Activated T-helper 17 cell treated with anti-CD3 and anti-CD28 coated beads, Interleukin-2, amount 50 U/mL, for 72 hours (primary cell): ENCODE results near the gene ARFGEF2. TPM values are rescaled to one million over a fixed set of nuclear protein-coding genes. Genes with fewer than 3 reads are reported as not detected.
"Not testable (repeated sequence)": the region's sequence is repeated elsewhere in the genome, so short reads cannot be mapped to it uniquely, and the experiment has no call there.

Source experiments
- ATAC-seq: fragments of 150-1000 bp; cut with Tn5 transposase; replicated peaks from 2 replicates; pipeline ENCODE4 v1.10.0; 2021; ENCODE audit warnings: mild to moderate bottlenecking, moderate library complexity
- H3K27ac Mint-ChIP-seq: one replicate; pipeline ENCODE4 v1.8.0; 2022; ENCODE audit warnings: mixed read lengths
- H3K27me3 Mint-ChIP-seq: one replicate; pipeline ENCODE4 v1.8.0; 2022; ENCODE audit warnings: mixed read lengths
- H3K36me3 Mint-ChIP-seq: one replicate; pipeline ENCODE4 v1.8.0; 2022; ENCODE audit warnings: low read depth, mild to moderate bottlenecking, mixed read lengths
- H3K4me1 Mint-ChIP-seq: one replicate; pipeline ENCODE4 v1.8.0; 2022; ENCODE audit warnings: mixed read lengths
- H3K4me3 Mint-ChIP-seq: one replicate; pipeline ENCODE4 v1.8.0; 2022; ENCODE audit warnings: mild to moderate bottlenecking, mixed read lengths
- H3K9me3 Mint-ChIP-seq: one replicate; pipeline ENCODE4 v1.8.0; 2022; ENCODE audit warnings: mixed read lengths
- total RNA-seq, 2 donors: library from RNA; stranded (reverse); gene quantifications; one replicate each; pipeline ENCODE4 v1.2.3, GENCODE V29; 2022

The ARFGEF2 gene
- total RNA-seq = 10 to 100 TPM; 22.9 to 32.0 TPM

DNA sequence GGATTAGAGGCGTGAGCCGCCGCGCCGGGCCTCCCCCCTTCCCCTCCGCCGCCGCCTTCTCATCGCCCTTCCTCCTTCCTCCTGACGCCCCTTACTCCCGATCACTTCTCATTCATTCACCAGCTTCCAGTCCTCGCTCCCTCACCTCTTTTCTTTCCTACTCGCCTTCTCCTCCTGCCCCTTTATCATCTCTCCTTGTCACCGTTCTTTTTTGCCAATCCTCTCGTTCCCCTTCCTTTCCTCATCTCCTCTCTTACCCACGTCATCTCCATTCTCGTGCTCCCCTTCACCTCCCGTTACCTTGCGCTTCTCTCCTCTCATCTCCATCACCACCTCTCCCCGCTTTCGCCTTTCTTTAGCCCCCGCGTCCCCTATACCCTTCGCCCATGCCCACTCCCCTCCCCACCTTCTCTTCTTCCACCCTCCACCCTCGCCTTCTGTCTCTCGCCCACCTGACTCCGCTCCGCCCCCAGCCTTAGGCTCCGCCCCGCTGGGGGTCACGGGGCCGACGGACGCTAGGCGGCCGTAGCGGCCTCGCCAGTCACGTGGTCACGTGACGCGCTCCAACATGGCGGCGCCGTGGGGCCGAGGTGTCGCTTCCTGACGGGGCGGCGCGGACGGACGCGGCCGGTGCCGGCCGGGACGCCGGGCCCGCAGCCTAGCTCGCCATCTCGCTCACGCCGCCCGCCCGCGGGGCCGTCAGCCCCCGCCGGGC lies at the start of gene ARFGEF2:
TSS of gene ARFGEF2 (plus strand) at position 544 of the 715 bp plus-strand sequence. CDS start 179 bp downstream, outside the sequence.
- Mint-ChIP-seq H3K9me3 (peaks cover 4% of the 10 kb centered on the region), H3K36me3 (peaks cover 6% of the 10 kb centered on the region), H3K4me1 (peaks cover 32% of the 10 kb centered on the region), H3K4me3 (peak within 1 kb of the TSS; percentile 100), H3K27ac (peak within 1 kb of the TSS; percentile 100), H3K27me3 (no peaks in the 10 kb centered on the region)
- peak; percentile 96 for ATAC-seq

DNA sequence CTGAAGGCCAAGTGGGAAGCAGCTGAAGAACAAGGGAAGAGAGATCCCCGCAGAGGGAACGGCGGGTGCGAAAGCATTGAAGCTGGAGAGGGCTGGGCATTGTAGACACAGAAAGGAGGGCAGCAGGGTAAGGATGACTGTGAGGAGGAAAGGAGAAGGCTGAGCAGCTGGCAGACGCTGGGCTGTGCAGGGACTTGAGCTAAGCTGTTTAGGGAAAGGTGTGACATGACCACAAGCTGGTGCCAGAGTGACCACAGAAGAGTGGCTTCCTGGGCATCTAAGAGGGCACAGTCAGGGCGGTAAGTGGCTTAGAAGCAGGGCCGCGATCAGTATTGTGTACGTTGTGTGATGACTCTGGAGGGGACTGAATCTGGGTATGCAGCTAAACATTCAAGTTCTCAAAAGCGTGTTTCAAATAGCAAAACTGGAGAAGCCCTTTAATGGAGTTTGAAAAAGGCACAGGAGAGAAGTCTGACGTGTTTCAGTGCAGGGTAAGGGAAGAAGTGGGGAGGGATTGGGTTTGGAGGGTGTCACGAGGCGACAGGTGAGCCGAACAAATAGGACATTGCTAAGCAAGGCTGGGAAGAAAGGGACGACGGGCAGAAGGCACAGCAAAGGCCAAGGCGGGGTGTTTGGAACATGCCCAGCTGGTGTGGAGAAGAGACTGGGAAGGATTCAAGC lies 46.1 kb upstream of the ARFGEF2 start:
- H3K9me3 Mint-ChIP-seq = no peaks in the 10 kb centered on the region
- no peaks in the 10 kb centered on the region for H3K27me3 Mint-ChIP-seq
- no peak for ATAC-seq
- H3K36me3 Mint-ChIP-seq = no peaks in the 10 kb centered on the region
- H3K27ac Mint-ChIP-seq = peak overlapping the region; percentile 5
- no peak overlapping the region for H3K4me3 Mint-ChIP-seq
- H3K4me1 Mint-ChIP-seq = peaks cover 4% of the 10 kb centered on the region

DNA sequence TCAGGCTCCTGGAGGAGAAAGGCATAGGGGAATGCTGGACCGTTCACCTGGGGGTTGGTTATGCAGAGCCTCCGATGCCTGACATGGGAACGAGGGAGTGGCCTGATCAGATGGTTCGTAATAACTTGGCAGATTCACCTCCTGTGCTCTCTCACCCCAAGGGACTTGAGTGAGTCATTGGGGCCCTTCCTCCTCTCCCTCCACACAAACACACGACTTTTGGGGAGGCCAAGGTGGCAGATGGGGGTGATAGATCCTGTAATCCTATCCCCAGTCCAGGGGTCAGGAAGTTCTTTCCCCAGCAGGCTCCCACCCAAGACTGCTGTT lies 45.6 kb upstream of the ARFGEF2 start:
- ATAC-seq = no peak
- no peaks in the 10 kb centered on the region for H3K36me3 Mint-ChIP-seq
- H3K27ac Mint-ChIP-seq = no peak overlapping the region
- H3K9me3 Mint-ChIP-seq = no peaks in the 10 kb centered on the region
- H3K27me3 Mint-ChIP-seq = no peaks in the 10 kb centered on the region
- H3K4me3 Mint-ChIP-seq = no peak overlapping the region
- peaks cover 4% of the 10 kb centered on the region for H3K4me1 Mint-ChIP-seq

DNA sequence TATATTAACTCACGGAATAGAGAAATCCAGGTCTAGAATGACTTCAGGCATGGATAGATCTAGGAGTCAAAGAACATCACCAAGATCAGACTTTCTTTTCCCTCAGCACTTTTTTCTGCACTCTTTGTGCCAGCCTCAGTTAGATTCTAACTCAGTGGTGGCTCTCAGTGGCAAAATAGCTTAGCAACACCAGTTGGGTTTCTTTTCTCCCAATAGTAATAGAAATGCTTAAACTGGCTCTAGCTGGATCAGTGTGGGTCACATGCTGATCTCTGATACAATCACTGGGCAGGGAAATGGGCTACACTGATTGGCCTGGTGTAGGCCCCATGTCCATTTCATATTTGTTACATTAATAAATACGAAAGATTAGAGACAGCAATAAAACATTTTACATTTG lies 44.2 kb upstream of the ARFGEF2 start:
- ATAC-seq = no peak
- no peak overlapping the region for H3K27ac Mint-ChIP-seq
- H3K4me1 Mint-ChIP-seq = peaks cover 4% of the 10 kb centered on the region
- no peaks in the 10 kb centered on the region for H3K36me3 Mint-ChIP-seq
- no peaks in the 10 kb centered on the region for H3K9me3 Mint-ChIP-seq
- H3K4me3 Mint-ChIP-seq = no peak overlapping the region
- H3K27me3 Mint-ChIP-seq = no peaks in the 10 kb centered on the region

DNA sequence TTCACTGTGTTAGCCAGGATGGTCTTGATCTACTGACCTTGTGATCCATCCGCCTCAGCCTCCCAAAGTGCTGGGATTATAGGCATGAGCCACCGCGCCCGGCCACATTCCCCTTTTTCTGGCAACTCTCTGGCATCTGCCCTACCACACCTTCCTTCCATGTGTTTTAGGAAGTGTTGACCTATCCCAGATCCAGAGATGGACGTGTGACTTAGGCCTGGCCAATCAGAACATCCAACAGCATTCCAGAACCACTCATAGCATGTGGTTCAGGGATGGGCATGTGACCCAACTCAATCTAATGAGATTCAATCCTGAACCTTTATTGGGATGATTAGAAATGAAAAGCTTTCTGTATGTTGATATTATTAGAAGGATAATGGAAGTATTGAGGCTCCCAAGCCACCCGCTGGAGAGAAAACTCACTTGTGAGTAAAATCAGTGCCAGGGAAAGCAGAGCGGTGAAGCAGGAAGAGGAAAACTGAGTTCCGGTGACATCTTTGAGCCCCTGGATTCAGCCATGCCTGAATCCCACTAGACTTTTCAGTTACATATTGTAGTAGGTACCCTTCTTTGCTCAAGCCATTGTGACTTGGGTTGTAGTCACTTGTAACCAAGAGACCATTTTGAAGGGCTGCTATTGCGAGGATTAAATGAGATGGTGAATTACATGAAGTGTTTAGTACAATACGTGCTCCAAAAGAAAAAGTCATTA lies 42.8 kb upstream of the ARFGEF2 start:
- Mint-ChIP-seq H3K27ac (no peak overlapping the region), H3K9me3 (no peaks in the 10 kb centered on the region), H3K36me3 (no peaks in the 10 kb centered on the region), H3K4me1 (no peaks in the 10 kb centered on the region), H3K4me3 (no peak overlapping the region), H3K27me3 (no peaks in the 10 kb centered on the region)
- ATAC-seq = no peak

DNA sequence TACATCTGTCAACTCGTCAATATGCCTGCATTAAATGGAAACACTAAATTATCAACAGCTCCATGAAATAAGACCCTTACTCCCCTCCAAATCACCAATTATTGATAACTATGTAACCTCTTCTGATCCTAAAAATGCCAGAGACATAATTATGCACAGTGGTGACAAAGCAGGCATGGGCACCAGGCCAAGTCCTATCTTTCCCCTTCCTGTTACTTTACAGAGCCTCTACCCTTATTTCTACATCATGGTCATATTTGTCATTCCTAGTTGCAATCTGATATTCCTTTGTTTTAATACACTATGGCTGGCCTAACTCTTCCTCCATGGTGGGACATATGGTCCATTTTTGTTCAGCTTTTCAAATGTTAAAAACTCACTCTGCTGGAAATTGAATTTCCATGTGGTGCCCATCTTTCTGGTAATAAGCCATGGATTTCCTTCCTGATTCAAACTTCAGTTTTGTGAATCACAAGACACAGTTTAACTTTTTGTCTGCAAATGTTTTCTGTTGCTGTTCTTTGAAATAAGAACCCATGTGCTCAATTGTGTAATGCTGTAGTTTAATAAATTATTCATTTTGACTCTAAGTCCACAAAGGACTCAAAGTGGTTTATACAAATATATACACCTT lies 41.8 kb upstream of the ARFGEF2 start:
- Mint-ChIP-seq H3K27ac (no peak overlapping the region), H3K4me1 (no peaks in the 10 kb centered on the region), H3K36me3 (no peaks in the 10 kb centered on the region), H3K9me3 (no peaks in the 10 kb centered on the region), H3K4me3 (no peak overlapping the region), H3K27me3 (no peaks in the 10 kb centered on the region)
- ATAC-seq = no peak

DNA sequence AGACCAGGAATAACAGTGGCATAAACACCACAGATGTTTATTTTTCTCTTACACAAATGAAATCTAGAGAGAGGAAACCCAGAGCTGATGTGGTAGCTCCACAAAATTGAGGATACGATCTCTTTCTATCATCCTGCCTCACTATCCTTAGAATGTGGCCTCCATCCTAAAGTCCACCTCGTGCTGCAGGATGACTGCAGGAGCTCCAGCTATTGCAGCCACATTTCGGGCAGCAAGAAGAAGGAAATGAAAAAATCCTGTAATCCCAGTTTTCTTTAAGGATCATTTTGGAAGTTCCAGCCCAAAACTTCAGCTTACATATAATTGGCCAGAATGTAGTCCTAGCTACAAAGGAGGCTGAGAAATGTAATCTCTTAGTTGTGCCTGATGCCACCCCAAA lies 41.2 kb upstream of the ARFGEF2 start:
- no peak overlapping the region for H3K4me3 Mint-ChIP-seq
- no peaks in the 10 kb centered on the region for H3K4me1 Mint-ChIP-seq
- no peak for ATAC-seq
- no peaks in the 10 kb centered on the region for H3K36me3 Mint-ChIP-seq
- no peaks in the 10 kb centered on the region for H3K9me3 Mint-ChIP-seq
- no peaks in the 10 kb centered on the region for H3K27me3 Mint-ChIP-seq
- H3K27ac Mint-ChIP-seq = no peak overlapping the region

DNA sequence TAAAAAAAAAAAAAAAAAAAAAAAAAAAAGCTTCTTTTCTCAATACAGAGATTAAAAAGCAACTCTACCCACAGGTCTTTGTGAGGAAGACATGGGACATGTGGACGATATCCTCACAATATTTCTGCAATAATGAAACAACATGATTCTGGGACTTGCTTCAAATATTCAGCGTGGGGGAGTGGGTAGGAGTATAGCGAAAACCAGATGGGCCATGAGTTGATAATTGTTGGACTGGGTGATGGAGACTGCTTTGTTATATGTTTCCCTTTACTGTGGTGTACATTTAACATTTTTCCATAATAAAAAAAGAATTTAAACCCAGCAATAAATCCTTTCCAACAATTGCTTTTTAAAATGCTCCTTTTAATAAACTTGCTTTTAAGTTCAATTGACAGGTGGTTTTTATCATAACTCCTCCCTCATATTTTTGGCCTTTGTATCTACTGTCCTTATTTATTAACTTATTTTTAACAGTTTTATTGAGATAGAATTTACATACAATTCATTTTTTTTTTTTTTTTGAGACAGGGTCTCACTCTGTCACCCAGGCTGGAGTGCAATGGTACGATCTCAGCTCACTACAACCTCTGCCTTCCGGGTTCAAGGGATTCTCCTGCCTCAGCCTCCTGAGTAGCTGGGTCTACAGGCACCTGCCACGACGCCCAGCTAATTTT lies 40.4 kb upstream of the ARFGEF2 start:
- no peaks in the 10 kb centered on the region for H3K9me3 Mint-ChIP-seq
- H3K27me3 Mint-ChIP-seq = no peaks in the 10 kb centered on the region
- no peak overlapping the region for H3K4me3 Mint-ChIP-seq
- no peak for ATAC-seq
- H3K4me1 Mint-ChIP-seq = no peaks in the 10 kb centered on the region
- H3K36me3 Mint-ChIP-seq = no peaks in the 10 kb centered on the region
- H3K27ac Mint-ChIP-seq = no peak overlapping the region

DNA sequence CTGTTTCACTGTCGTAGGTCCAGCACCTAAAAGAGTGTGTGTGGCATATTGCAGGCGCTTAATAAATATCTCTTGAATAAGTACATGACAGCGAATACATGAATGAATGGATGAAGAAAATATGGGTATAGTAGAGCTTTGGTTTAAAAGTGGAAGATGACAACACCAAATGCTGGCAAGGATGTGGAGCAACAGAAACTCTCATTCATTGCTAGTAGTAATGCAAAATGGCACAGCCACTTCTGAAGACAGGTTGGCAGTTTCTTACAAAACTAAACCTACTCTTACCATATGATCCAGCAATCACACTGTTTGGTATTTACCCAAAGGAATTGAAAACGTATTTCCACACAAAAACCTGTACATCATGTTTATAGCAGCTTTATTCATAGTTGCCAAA lies 36.3 kb upstream of the ARFGEF2 start:
- H3K27ac Mint-ChIP-seq = no peak overlapping the region
- ATAC-seq = no peak
- H3K27me3 Mint-ChIP-seq = no peaks in the 10 kb centered on the region
- H3K36me3 Mint-ChIP-seq = no peaks in the 10 kb centered on the region
- no peaks in the 10 kb centered on the region for H3K9me3 Mint-ChIP-seq
- no peak overlapping the region for H3K4me3 Mint-ChIP-seq
- no peaks in the 10 kb centered on the region for H3K4me1 Mint-ChIP-seq

DNA sequence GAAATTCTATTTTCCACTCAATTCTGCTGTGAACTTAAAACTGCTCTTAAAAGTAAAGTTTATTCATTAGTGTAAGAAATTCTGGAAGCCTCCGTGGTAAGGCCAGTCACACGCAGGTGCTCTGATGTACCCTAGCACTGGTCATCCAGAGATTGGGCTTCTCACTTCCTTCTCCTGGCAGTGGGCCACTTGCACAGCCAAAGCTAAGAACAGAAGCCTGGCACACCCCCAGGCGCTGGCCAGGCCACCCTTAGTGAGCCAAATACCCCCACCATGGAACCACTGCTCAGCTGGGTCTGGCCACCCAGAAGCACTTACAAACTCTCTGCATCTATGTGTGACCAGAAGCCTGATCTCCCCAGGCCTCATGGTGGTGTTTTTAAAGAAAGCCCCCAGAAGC lies 35.3 kb upstream of the ARFGEF2 start:
- Mint-ChIP-seq H3K27me3 (no peaks in the 10 kb centered on the region), H3K27ac (no peak overlapping the region), H3K4me1 (no peaks in the 10 kb centered on the region), H3K9me3 (no peaks in the 10 kb centered on the region), H3K36me3 (no peaks in the 10 kb centered on the region), H3K4me3 (no peak overlapping the region)
- ATAC-seq = no peak

DNA sequence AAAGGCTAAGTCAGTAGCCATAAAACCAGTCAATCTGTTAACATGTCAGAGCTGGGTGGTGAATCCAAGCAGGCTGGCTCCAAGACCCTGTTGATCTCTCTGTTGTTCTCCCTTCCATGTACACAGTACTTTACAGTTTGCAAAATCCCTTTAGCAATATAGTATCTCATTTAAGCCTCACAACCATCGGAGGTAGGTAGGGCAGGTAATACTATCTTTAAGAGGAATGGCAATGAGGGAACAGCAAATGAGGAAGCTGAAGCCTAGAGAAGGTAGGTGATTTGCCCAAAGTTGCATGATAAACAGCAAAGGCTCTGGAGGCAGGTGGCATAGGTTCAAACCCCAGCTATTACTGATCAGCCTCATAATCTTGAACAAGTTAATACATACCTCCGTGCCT lies 34.7 kb upstream of the ARFGEF2 start:
- Mint-ChIP-seq H3K36me3 (no peaks in the 10 kb centered on the region), H3K4me3 (no peak overlapping the region), H3K27me3 (no peaks in the 10 kb centered on the region), H3K27ac (no peak overlapping the region), H3K4me1 (no peaks in the 10 kb centered on the region), H3K9me3 (no peaks in the 10 kb centered on the region)
- no peak for ATAC-seq

DNA sequence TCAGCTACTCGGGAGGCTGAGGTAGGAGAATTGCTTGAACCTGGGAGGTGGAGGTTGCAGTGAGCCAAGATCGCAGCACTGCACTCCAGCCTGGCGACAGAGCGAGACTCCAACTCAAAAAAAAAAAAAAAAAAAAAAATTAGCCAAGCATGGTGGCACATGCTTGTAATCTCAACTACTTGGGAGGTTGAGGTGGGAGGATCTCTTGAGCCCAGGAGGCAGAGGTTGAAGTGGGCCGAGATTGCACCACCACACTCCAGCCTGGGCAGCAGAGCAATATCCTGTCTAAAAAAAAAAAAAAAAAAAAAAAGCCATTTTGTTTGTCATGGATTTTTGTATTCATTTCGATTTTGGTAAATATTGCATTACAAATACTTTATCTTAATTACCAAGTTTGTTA lies 33.0 kb upstream of the ARFGEF2 start:
- ATAC-seq, H3K36me3 Mint-ChIP-seq, H3K9me3 Mint-ChIP-seq, H3K4me1 Mint-ChIP-seq, H3K4me3 Mint-ChIP-seq, H3K27me3 Mint-ChIP-seq, H3K27ac Mint-ChIP-seq: not testable (repeated sequence)

DNA sequence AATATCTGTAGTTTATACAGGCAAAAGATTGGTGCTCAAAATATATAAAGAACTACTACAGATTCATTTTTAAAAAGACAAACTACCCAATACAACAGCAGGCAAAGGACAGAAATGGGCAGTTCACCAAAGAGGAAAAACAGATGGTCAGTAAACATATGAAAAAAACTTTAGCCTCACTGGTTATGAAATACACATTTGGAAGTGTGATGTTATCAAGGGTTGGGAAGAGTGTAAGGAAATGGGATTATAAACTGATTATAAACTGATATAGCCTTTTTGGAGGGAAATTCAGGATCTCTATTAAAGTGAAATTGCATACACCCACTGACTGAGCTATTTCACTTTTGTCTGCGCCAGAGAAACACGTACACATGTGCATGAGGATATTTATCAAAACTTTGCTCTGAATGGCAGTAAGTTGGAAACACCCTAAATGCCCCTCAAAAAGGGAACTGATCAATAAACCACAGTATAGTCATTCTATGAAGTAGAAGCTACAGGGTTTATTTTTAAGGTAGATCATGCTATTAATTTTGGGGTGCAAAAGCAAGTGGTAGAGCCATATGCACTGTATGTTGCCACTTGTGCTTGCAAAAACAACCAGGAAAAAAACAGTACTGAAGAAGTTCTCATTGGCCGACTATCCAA lies 32.2 kb upstream of the ARFGEF2 start:
- no peaks in the 10 kb centered on the region for H3K9me3 Mint-ChIP-seq
- H3K36me3 Mint-ChIP-seq = no peaks in the 10 kb centered on the region
- H3K27ac Mint-ChIP-seq = no peak overlapping the region
- no peak overlapping the region for H3K4me3 Mint-ChIP-seq
- H3K4me1 Mint-ChIP-seq = no peaks in the 10 kb centered on the region
- no peaks in the 10 kb centered on the region for H3K27me3 Mint-ChIP-seq
- no peak for ATAC-seq
